SK-N-SH (cell line): ENCODE data around the gene GNPAT. TPM values are rescaled to one million over a fixed set of nuclear protein-coding genes. Genes with fewer than 3 reads are reported as not detected.

Experiments used
- CTCF ChIA-PET: fragments of 300-600, 350-600 bp; formaldehyde crosslinking; extraction: SDS; loops from one replicate; lab custom pipeline; 2021; lab: Yijun Ruan, JAX
- POLR2A ChIA-PET: fragments of 350-600 bp; sonication (Branson Sonifier 250); formaldehyde crosslinking; extraction: SDS; loops from one replicate; lab custom pipeline; 2020; ENCODE audit warnings: antibody characterized with exemption, inconsistent platforms; lab: Yijun Ruan, JAX
- DNase-seq: peaks from one replicate; pipeline ENCODE4 v3.0.0; 2012
- H2AFZ ChIP-seq: fragments of 200-600 bp; sonication (generic); 2 replicates; pipeline ENCODE4 v1.8.1; 2016; ENCODE audit warnings: antibody characterized with exemption, mild to moderate bottlenecking, low read depth
- H3F3A ChIP-seq: fragments of 200-600 bp; sonication (generic); replicated peaks from 2 replicates; pipeline ENCODE3; 2016; ENCODE audit warnings: antibody characterized with exemption, mild to moderate bottlenecking; ENCODE audit not compliant: insufficient read depth
- H3K27ac ChIP-seq, 2 experiments: fragments of 200-500 bp in 1 of 2; fragments of 200-600 bp in 1 of 2; sonication (Bioruptor generic) in 1 of 2; sonication (generic), shearing (Covaris generic) in 1 of 2; 2 replicates each; pipeline versions ENCODE4 v1.5.1 to v1.6.1; 2014 to 2016; ENCODE audit warnings: low read depth in 2 of 2, inconsistent platforms in 1 of 2, low read length in 1 of 2, mild to moderate bottlenecking in 1 of 2, mixed read lengths in 1 of 2
- H3K27me3 ChIP-seq: fragments of 200-600 bp; sonication (generic), shearing (Covaris generic); 2 replicates; pipeline ENCODE4 v1.6.1; 2016; ENCODE audit warnings: mixed run types; ENCODE audit not compliant: insufficient read depth
- H3K36me3 ChIP-seq, 2 experiments: fragments of 200-500 bp in 1 of 2; fragments of 200-600 bp in 1 of 2; sonication (Bioruptor generic) in 1 of 2; sonication (generic) in 1 of 2; replicated peaks in 1 of 2; 2 replicates each; pipeline versions ENCODE3 to v1.5.1; 2014 to 2016; ENCODE audit warnings: low read length in 1 of 2, mild to moderate bottlenecking in 1 of 2; ENCODE audit not compliant: insufficient read depth in 2 of 2, control insufficient read depth in 1 of 2
- H3K4me1 ChIP-seq, 2 experiments: fragments of 200-500 bp in 1 of 2; fragments of 200-600 bp in 1 of 2; sonication (Bioruptor generic) in 1 of 2; sonication (generic), shearing (Covaris generic) in 1 of 2; 2 replicates each; pipeline versions ENCODE4 v1.5.1 to v1.6.1; 2014 to 2016; ENCODE audit warnings: low read depth in 1 of 2, low read length in 1 of 2, mixed run types in 1 of 2; ENCODE audit not compliant: insufficient read depth in 2 of 2, control insufficient read depth in 1 of 2
- H3K4me2 ChIP-seq: fragments of 200-600 bp; sonication (generic), shearing (Covaris generic); 2 replicates; pipeline ENCODE4 v1.6.1; 2017; ENCODE audit warnings: mixed run types
- H3K4me3 ChIP-seq, 2 experiments: fragments of 200-500 bp in 1 of 2; fragments of 200-600 bp in 1 of 2; sonication (Bioruptor generic) in 1 of 2; sonication (generic), shearing (Covaris generic) in 1 of 2; 2 replicates each; pipeline versions ENCODE4 v1.5.1 to v1.8.1; 2014 to 2016; ENCODE audit warnings: low read depth in 2 of 2, inconsistent platforms in 1 of 2, low read length in 1 of 2, mild to moderate bottlenecking in 1 of 2, mixed read lengths in 1 of 2, moderate library complexity in 1 of 2
- H3K79me2 ChIP-seq: fragments of 200-600 bp; sonication (generic); 2 replicates; pipeline ENCODE4 v1.8.1; 2017; ENCODE audit warnings: mild to moderate bottlenecking; ENCODE audit not compliant: insufficient read depth
- H3K9ac ChIP-seq: fragments of 200-600 bp; sonication (generic); 2 replicates; pipeline ENCODE4 v1.6.1; 2017; ENCODE audit warnings: mixed run types
- H3K9me2 ChIP-seq: fragments of 200-600 bp; sonication (generic); 2 replicates; pipeline ENCODE4 v1.6.1; 2017; ENCODE audit warnings: mixed run types
- H3K9me3 ChIP-seq: fragments of 200-600 bp; sonication (generic); 2 replicates; pipeline ENCODE4 v1.6.1; 2017; ENCODE audit warnings: mixed run types, mild to moderate bottlenecking, moderate library complexity
- H4K20me1 ChIP-seq: fragments of 200-600 bp; sonication (generic); 2 replicates; pipeline ENCODE4 v1.6.1; 2017; ENCODE audit warnings: mild to moderate bottlenecking, mixed run types; ENCODE audit not compliant: insufficient read depth
- EP300 ChIP-seq, 2 experiments: IDR thresholded peaks; 2 replicates each; pipeline versions ENCODE4 v1.4.0 to v1.6.1; 2012; ENCODE audit warnings: borderline replicate concordance in 1 of 2, low read depth in 1 of 2, low read length in 1 of 2
- EZH2phosphoT487 ChIP-seq: fragments of 200-600 bp; sonication (generic); IDR thresholded peaks from 2 replicates; pipeline ENCODE4 v1.6.1; 2017; ENCODE audit warnings: low read depth, mixed run types, mild to moderate bottlenecking, antibody characterized with exemption, moderate library complexity, borderline replicate concordance
- FOSL2 ChIP-seq: IDR thresholded peaks from 2 replicates; pipeline ENCODE4 v1.4.0; 2012; ENCODE audit warnings: low read depth, mild to moderate bottlenecking, moderate library complexity, borderline replicate concordance
- FOXJ3 ChIP-seq: sonication (generic); formaldehyde crosslinking; IDR thresholded peaks from 2 replicates; pipeline ENCODE4 v1.5.1; 2020; ENCODE audit warnings: mild to moderate bottlenecking, missing genetic modification reagents
- GABPA ChIP-seq: IDR thresholded peaks from 2 replicates; pipeline ENCODE4 v1.4.0; 2012; ENCODE audit warnings: low read depth, mild to moderate bottlenecking
- GATA2 ChIP-seq: sonication (generic); formaldehyde crosslinking; IDR thresholded peaks from 2 replicates; pipeline ENCODE4 v1.5.0; 2020; ENCODE audit warnings: mild to moderate bottlenecking, missing genetic modification reagents
- MEF2A ChIP-seq: IDR thresholded peaks from 2 replicates; pipeline ENCODE4 v1.4.0; 2012; ENCODE audit warnings: low read depth, borderline replicate concordance
- MXI1 ChIP-seq: IDR thresholded peaks from 2 replicates; pipeline ENCODE4 v1.6.1; 2012; ENCODE audit warnings: mild to moderate bottlenecking, low read depth, low read length, improper control_type of control experiment
- NRF1 ChIP-seq: IDR thresholded peaks from 2 replicates; pipeline ENCODE4 v1.6.1; 2012; ENCODE audit warnings: low read depth, mild to moderate bottlenecking, low read length
- RCOR1 ChIP-seq: fragments of 150-350 bp; IDR thresholded peaks from 2 replicates; pipeline ENCODE4 v1.6.1; 2017; ENCODE audit warnings: antibody characterized with exemption, low read length
- RFX5 ChIP-seq: IDR thresholded peaks from 2 replicates; pipeline ENCODE4 v1.6.1; 2012; ENCODE audit warnings: mild to moderate bottlenecking, improper control_type of control experiment, low read length
- TAF1 ChIP-seq: IDR thresholded peaks from 2 replicates; pipeline ENCODE4 v1.6.1; 2012; ENCODE audit warnings: low read depth, mild to moderate bottlenecking, low read length, moderate library complexity, borderline replicate concordance
- USF1 ChIP-seq: IDR thresholded peaks from 2 replicates; pipeline ENCODE4 v1.4.0; 2012; ENCODE audit warnings: low read depth, borderline replicate concordance
- USF2 ChIP-seq: fragments of 150-350 bp; IDR thresholded peaks from 2 replicates; pipeline ENCODE4 v1.6.1; 2017; ENCODE audit warnings: antibody characterized with exemption, low read length, low read depth, borderline replicate concordance
- YY1 ChIP-seq: IDR thresholded peaks from 2 replicates; pipeline ENCODE4 v1.4.0; 2012; ENCODE audit warnings: low read depth, mild to moderate bottlenecking
- WGBS: methylation state at CpG from one replicate; pipeline ENCODE4 v1.1.6; 2017; ENCODE audit warnings: low lambda C conversion rate; 5-methylcytosine and 5-hydroxymethylcytosine counted together
- polyA plus RNA-seq, 3 experiments: library from polyadenylated mRNA; depleted of rRNA; stranded (reverse); fragments of >200 nt; gene quantifications; 2 replicates each; pipeline ENCODE4 v1.2.3, GENCODE V29; 2012
- TF ChIP-seq, protein P1 (sequence below): IDR thresholded peaks from 2 replicates; pipeline ENCODE4 v1.4.0; 2012; ENCODE audit warnings: low read depth

GNPAT gene
- polyA plus RNA-seq, 1 of the 3 experiments (the other 2 are of a cell fraction): 14.7 TPM

DNA sequence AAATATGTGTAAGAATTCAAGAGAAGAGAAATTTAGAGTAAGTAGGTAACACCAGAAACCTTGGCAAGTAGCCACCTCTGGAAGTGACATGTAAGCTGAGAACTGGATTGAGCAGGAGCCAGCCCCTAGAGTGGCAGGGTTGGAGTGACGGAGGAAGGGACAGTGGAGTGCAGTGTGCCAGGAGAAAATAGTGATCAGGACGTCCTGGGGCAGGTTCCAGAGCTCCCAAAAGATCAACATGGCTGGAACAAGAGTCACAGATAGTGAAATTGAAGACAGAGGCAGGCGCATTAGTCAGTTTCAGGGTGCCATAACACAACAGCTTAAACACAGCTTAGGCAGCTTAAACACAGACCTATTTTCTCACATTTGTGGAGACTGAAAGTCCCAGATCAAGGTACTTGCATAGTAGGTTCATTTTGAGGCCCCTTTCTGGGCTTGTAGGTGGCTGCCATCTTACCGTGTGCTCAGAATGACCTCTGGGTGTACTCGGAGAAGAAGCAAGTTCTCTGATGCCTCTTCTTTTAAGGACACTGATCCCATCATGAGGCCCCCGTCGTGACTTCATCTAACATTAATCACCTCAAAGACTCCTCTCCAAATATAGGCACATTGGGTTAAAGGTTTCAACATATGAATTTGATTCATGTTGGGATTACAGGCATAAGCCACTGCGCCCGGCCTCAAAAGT lies 37.2 kb downstream of the GNPAT start:
- H3K9me2 ChIP-seq: no peaks in the 10 kb centered on the region
- ChIA-PET CTCF (interaction anchor here (1.0 kb wide), 1 partner anchor 636 kb away, joined by 3 read pairs; the partner anchor contains the start of gene COG2), POLR2A (no interaction called here)
- no peak overlapping the region for H2AFZ ChIP-seq
- no peaks in the 10 kb centered on the region for H3K4me1 ChIP-seq
- no peaks in the 10 kb centered on the region for H4K20me1 ChIP-seq
- no peak overlapping the region for H3K4me2 ChIP-seq
- no peaks in the 10 kb centered on the region for H3K9me3 ChIP-seq
- no peak for TF ChIP-seq RCOR1
- TF ChIP-seq FOXJ3: no peak
- WGBS: 87% methylated on average over 8 of the region's 9 CpGs
- no peaks in the 10 kb centered on the region for H3K27me3 ChIP-seq
- DNase-seq: no peak
- H3K79me2 ChIP-seq: no peaks in the 10 kb centered on the region
- no peak overlapping the region for H3K27ac ChIP-seq
- no peak overlapping the region for H3K9ac ChIP-seq
- no peaks in the 10 kb centered on the region for H3F3A ChIP-seq
- no peak overlapping the region for H3K4me3 ChIP-seq
- peaks cover 13 to 42% of the 10 kb centered on the region in 2 experiments for H3K36me3 ChIP-seq

- CTCF ChIA-PET: no interaction called here
- WGBS: 95% methylated on average over 1 of the region's 1 CpG
- no peak overlapping the region for H3K27ac ChIP-seq
These were observed 38.1 kb downstream of the GNPAT start for GRCh38 chr1:231279081-231279480.

More at GRCh38 chr1:231279081-231279480, 38.1 kb downstream of the GNPAT start:
- Histone ChIP-seq H2AFZ (no peak overlapping the region), H3K9me3 (no peaks in the 10 kb centered on the region), H3K79me2 (no peaks in the 10 kb centered on the region), H3K4me2 (no peak overlapping the region), H3K9ac (no peak overlapping the region), H3K4me1 (no peaks in the 10 kb centered on the region), H3K4me3 (no peak overlapping the region), H3K27me3 (no peaks in the 10 kb centered on the region), H3F3A (no peaks in the 10 kb centered on the region)
- POLR2A ChIA-PET: no interaction called here
- no peak for DNase-seq
- TF ChIP-seq EP300 (IDR thresholded peaks at IDR 0.05; ENCODE audit: borderline replicate concordance in 1 of 2, low read depth in 1 of 2, low read length in 1 of 2) (no peak), NRF1 (no peak), EZH2phosphoT487 (no peak), USF2 (no peak), GABPA (no peak), FOSL2 (no peak), MEF2A (no peak), USF1 (no peak), YY1 (no peak), GATA2 (CRISPR knock-in tag) (no peak), MXI1 (no peak), RFX5 (no peak), TAF1 (no peak)
- TF ChIP-seq, protein P1, sequence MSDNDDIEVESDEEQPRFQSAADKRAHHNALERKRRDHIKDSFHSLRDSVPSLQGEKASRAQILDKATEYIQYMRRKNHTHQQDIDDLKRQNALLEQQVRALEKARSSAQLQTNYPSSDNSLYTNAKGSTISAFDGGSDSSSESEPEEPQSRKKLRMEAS: no peak
- TF ChIP-seq, all 33 proteins: peak for 0
- Histone ChIP-seq H3K9me2 (no peaks in the 10 kb centered on the region), H4K20me1 (no peaks in the 10 kb centered on the region), H3K36me3 (peaks cover 7 to 36% of the 10 kb centered on the region in 2 experiments)
